K562 (cell line): Measurements from ENCODE around the gene FAM20C. TPM values are rescaled to one million over a fixed set of nuclear protein-coding genes. Genes with fewer than 3 reads are reported as not detected.
A peak's percentile ranks its signal among the peaks of the same experiment; 100 is the strongest.

ENCODE experiments used
- ATAC-seq: fragments of 200-7000 bp; cut with Tn5 transposase; 3 replicates; pipeline ENCODE4 v1.9.1; 2020; ENCODE audit warnings: moderate library complexity
- BruUV-seq: library from RNA; stranded (reverse); fragments of 400-500 nt; replicated peaks from 2 replicates; lab custom pipeline; 2021; lab: Mats Ljungman, UMichigan
- CTCF ChIA-PET: fragments of 300-600 bp; formaldehyde crosslinking; extraction: SDS; loops from one replicate; lab custom pipeline; 2021; ENCODE audit warnings: low intra/inter-chr PET ratio; lab: Yijun Ruan, JAX
- POLR2A ChIA-PET: fragments of 300-600, 350-650 bp; sonication (Branson Sonifier 250); formaldehyde crosslinking; extraction: SDS; loops from one replicate; lab custom pipeline; 2021; ENCODE audit warnings: antibody characterized with exemption, inconsistent platforms; lab: Yijun Ruan, JAX
- DNase-seq, 4 experiments: peaks; one replicate each; pipeline versions ENCODE4 v3.0.0 to v3.0.0-alpha.2; 2011 to 2018; ENCODE audit warnings: low spot score in 3 of 4, mixed read lengths in 3 of 4; ENCODE audit errors: extremely low read depth in 1 of 4
- FAIRE-seq: peaks from 2 replicates; lab custom pipeline; 2011; peaks lifted over from hg19 to GRCh38; lab: Jason Lieb, UNC
- H2AFZ ChIP-seq: 2 replicates; pipeline ENCODE4 v1.6.0; 2011; ENCODE audit warnings: low read depth, low read length, control low read depth, inconsistent platforms
- H3K27ac ChIP-seq: fragments of 200-600 bp; 3 replicates; pipeline ENCODE4 v1.8.0; 2011; ENCODE audit warnings: low read depth, mild to moderate bottlenecking, control low read depth, inconsistent platforms, low read length, moderate library complexity, mixed read lengths; ENCODE audit errors: extremely low read depth
- H3K27me3 ChIP-seq, 2 experiments: fragments of 300-600 bp in 1 of 2; 2 replicates in 1 of 2; 3 replicates in 1 of 2; pipeline versions ENCODE4 v1.6.0 to v1.8.0; 2011; ENCODE audit warnings: inconsistent platforms in 2 of 2, low read length in 2 of 2, mild to moderate bottlenecking in 1 of 2, mixed read lengths in 1 of 2, moderate library complexity in 1 of 2; ENCODE audit not compliant: control insufficient read depth in 2 of 2, insufficient read depth in 2 of 2
- H3K36me3 ChIP-seq: fragments of 300-600 bp; 3 replicates; pipeline ENCODE4 v1.8.0; 2011; ENCODE audit warnings: mild to moderate bottlenecking, low read length, inconsistent platforms; ENCODE audit not compliant: control insufficient read depth, insufficient read depth
- H3K4me1 ChIP-seq, 2 experiments: fragments of 200-600 bp in 1 of 2; replicated peaks in 1 of 2; 2 replicates in 1 of 2; 3 replicates in 1 of 2; pipeline versions ENCODE4 v1.5.1 to v1.8.0; 2011; ENCODE audit warnings: inconsistent platforms in 2 of 2, low read length in 2 of 2, mild to moderate bottlenecking in 1 of 2, mixed read lengths in 1 of 2, moderate library complexity in 1 of 2; ENCODE audit not compliant: control insufficient read depth in 2 of 2, insufficient read depth in 2 of 2
- H3K4me2 ChIP-seq: 2 replicates; pipeline ENCODE4 v1.6.1; 2011; ENCODE audit warnings: low read length, control low read depth, inconsistent platforms, mixed read lengths; ENCODE audit not compliant: insufficient read depth
- H3K4me3 ChIP-seq: fragments of 200-600 bp; sonication (generic), shearing (Covaris generic); 2 replicates; pipeline ENCODE4 v1.5.1; 2016; ENCODE audit warnings: control low read depth, inconsistent platforms
- H3K79me2 ChIP-seq: fragments of 200-600 bp; 3 replicates; pipeline ENCODE4 v1.8.0; 2011; ENCODE audit warnings: low read length, inconsistent platforms; ENCODE audit not compliant: control insufficient read depth, insufficient read depth
- H3K9ac ChIP-seq, 2 experiments: 2 replicates each; pipeline versions ENCODE4 v1.6.0 to v1.6.1; 2011; ENCODE audit warnings: low read depth in 2 of 2, low read length in 2 of 2, control low read depth in 1 of 2, inconsistent platforms in 1 of 2, mild to moderate bottlenecking in 1 of 2, mixed read lengths in 1 of 2; ENCODE audit not compliant: insufficient read depth in 1 of 2
- H3K9me1 ChIP-seq: one replicate; pipeline ENCODE4 v1.6.0; 2011; ENCODE audit warnings: inconsistent platforms, mild to moderate bottlenecking, low read length, moderate library complexity; ENCODE audit not compliant: control insufficient read depth, insufficient read depth
- H3K9me3 ChIP-seq: replicated peaks from 2 replicates; pipeline ENCODE4 v1.5.1; 2011; ENCODE audit warnings: low read depth, low read length, inconsistent platforms; ENCODE audit not compliant: control insufficient read depth, insufficient read depth
- H4K20me1 ChIP-seq: replicated peaks from 2 replicates; pipeline ENCODE4 v1.6.1; 2011; ENCODE audit warnings: low read length, inconsistent platforms, mixed read lengths; ENCODE audit not compliant: control insufficient read depth, insufficient read depth
- CBX5 ChIP-seq: IDR thresholded peaks from 2 replicates; pipeline ENCODE4 v1.6.1; 2014; ENCODE audit warnings: low read depth, borderline replicate concordance
- CCAR2 ChIP-seq: fragments of 200-400 bp; formaldehyde crosslinking; IDR thresholded peaks from 2 replicates; pipeline ENCODE4 v1.6.1; 2017; ENCODE audit warnings: mild to moderate bottlenecking, low read depth, low read length
- DIDO1 ChIP-seq: fragments of 450-650 bp; IDR thresholded peaks from 2 replicates; pipeline ENCODE4 v1.6.1; 2016; ENCODE audit warnings: low read depth, missing biosample characterization, missing genetic modification characterization
- FOXK2 ChIP-seq, 2 experiments: fragments of 450-650 bp; IDR thresholded peaks in 1 of 2; conservative IDR thresholded peaks in 1 of 2; 2 replicates each; pipeline ENCODE4 v1.6.1; 2016; ENCODE audit warnings: low read depth in 2 of 2, mild to moderate bottlenecking in 1 of 2
- HDAC1 ChIP-seq, 2 experiments: fragments of 450-650 bp; IDR thresholded peaks; 2 replicates each; pipeline ENCODE4 v1.6.1; 2016 to 2017; ENCODE audit warnings: inconsistent platforms in 1 of 2, mild to moderate bottlenecking in 1 of 2, moderate library complexity in 1 of 2
- PBX2 ChIP-seq, 2 experiments: IDR thresholded peaks in 1 of 2; conservative IDR thresholded peaks in 1 of 2; 2 replicates each; pipeline ENCODE4 v1.6.1; 2016; ENCODE audit warnings: low read depth in 2 of 2, mild to moderate bottlenecking in 1 of 2, missing compliant biosample characterization in 1 of 2, missing genetic modification characterization in 1 of 2, moderate library complexity in 1 of 2
- POLR2AphosphoS2 ChIP-seq: IDR thresholded peaks from 2 replicates; pipeline ENCODE4 v1.6.1; 2012; ENCODE audit warnings: low read length, improper control_type of control experiment
- ZC3H4 ChIP-seq: sonication (generic); formaldehyde crosslinking; IDR thresholded peaks from 2 replicates; pipeline ENCODE4 v1.9.0; 2021; ENCODE audit warnings: missing genetic modification reagents, borderline replicate concordance
- ZNF253 ChIP-seq: fragments of 250-450 bp; sonication (Bioruptor Pico); conservative IDR thresholded peaks from 2 replicates; pipeline ENCODE4 v1.6.1; 2021; ENCODE audit warnings: mild to moderate bottlenecking
- ZNF507 ChIP-seq: conservative IDR thresholded peaks from 2 replicates; pipeline ENCODE4 v1.6.1; 2017; ENCODE audit warnings: missing genetic modification characterization, missing compliant biosample characterization
- in situ Hi-C: fragments of 300-500 bp; cut with MboI; formaldehyde crosslinking; loops from 4 replicates; pipeline ENCODE4 v1.15.0; 2018; ENCODE audit warnings: inconsistent platforms, mixed read lengths
- intact Hi-C: fragments of 100-400 bp; cut with micrococcal nuclease; formaldehyde crosslinking; loops from 2 replicates; pipeline ENCODE4 v1.14.2; 2022
- polyA plus RNA-seq, 8 experiments: library from polyadenylated mRNA; depleted of rRNA in 4 of 8; stranded (reverse) in 5 of 8; unstranded in 3 of 8; fragments of >200 nt; fragmentation: Nextera tagmentation in 2 of 8; fragmentation: Illumina TruSeq in 1 of 8; extraction: Ambion mirVana in 2 of 8; extraction: Trizol in 1 of 8; gene quantifications; 2 replicates each; pipeline versions ENCODE4 v1.2.1 to v1.2.3, GENCODE V29; 2011 to 2014; ENCODE audit warnings: inconsistent platforms in 1 of 8, missing spikeins in 1 of 8
- total RNA-seq, 7 experiments: library from RNA; depleted of rRNA in 6 of 7; stranded (reverse); fragments of >200 nt in 6 of 7; fragmentation: Illumina TruSeq in 2 of 7; extraction: Trizol in 2 of 7; gene quantifications; 2 replicates each; pipeline versions ENCODE4 v1.2.1 to v1.2.3, GENCODE V29; 2011 to 2021; ENCODE audit warnings: low replicate concordance in 1 of 7

Gene FAM20C
- total and polyA plus RNA-seq, 9 of the 15 experiments (the other 6 are each of a cell fraction or from before 2014, with no cell fraction given) = 0.09 TPM; not detected in 8

DNA sequence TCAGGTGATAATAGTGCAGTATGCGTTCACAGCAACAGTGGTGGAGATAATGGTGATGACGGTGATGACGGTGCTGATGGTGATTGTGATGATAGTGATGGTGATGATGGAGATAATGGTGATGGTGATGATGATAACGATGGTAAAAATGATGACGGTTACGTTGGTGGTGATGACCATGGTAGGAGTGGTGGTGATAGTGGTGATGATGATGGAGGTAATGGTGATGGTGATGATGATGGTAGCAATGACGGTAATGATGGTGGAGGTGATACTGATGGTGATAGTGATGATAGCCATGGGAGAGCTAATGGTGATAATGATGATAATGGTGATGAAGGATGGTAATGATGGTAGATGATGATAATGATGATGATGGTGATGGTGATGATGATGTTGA lies 45.0 kb downstream of the FAM20C start (continued):
- TF ChIP-seq ZNF253 (no peak), POLR2AphosphoS2 (no peak), HDAC1 (IDR thresholded peaks at IDR 0.05) (peak in 1 of 2 experiments; percentile 83; a peak in 2 of 4 replicates), PBX2 (CRISPR knock-in tag; IDR thresholded peaks at IDR 0.05; ENCODE audit: low read depth) (no peak), PBX2 (tag; conservative IDR thresholded peaks at IDR 0.05; ENCODE audit: low read depth) (no peak), CBX5 (no peak)

- in situ Hi-C loops (no loop called here), intact Hi-C loops (no loop called here)
- Histone ChIP-seq H3K27ac (no peak overlapping the region), H3K79me2 (no peaks in the 10 kb centered on the region), H3K9me3 (peaks cover 4% of the 10 kb centered on the region), H3K4me2 (no peak overlapping the region), H3K27me3 (peaks cover 11 to 35% of the 10 kb centered on the region in 2 experiments), H4K20me1 (peaks cover 10% of the 10 kb centered on the region), H2AFZ (no peak overlapping the region), H3K9ac (no peak overlapping the region), H3K4me3 (no peak overlapping the region), H3K9me1 (no peaks in the 10 kb centered on the region), H3K4me1 (no peaks in the 10 kb centered on the region; a peak in 1 of 5 replicates), H3K36me3 (no peaks in the 10 kb centered on the region)
- FAIRE-seq (no peak), DNase-seq (no peak), ATAC-seq (no peak)
- CTCF ChIA-PET = no interaction called here
- POLR2A ChIA-PET = interaction anchor here (0.5 kb wide), 1 partner anchor 99 kb away, joined by 3 read pairs; no protein-coding TSS in a partner anchor
- no peak for TF ChIP-seq FOXK2 (conservative IDR thresholded peaks at IDR 0.05 in 1 of 2, IDR thresholded peaks at IDR 0.05 in 1 of 2; ENCODE audit: low read depth in 2 of 2)
- no peak for TF ChIP-seq ZC3H4 (CRISPR knock-in tag)
- no peak for TF ChIP-seq CCAR2
- no peak for TF ChIP-seq DIDO1 (tag)
- TF ChIP-seq ZNF507 (tag) = no peak
- BruUV-seq = no TSS peak
These were observed 47.8 kb downstream of the FAM20C start for GRCh38 chr7:240146-240676.
